Loucy (cell line): ENCODE results near the gene IL16.

Experiments used
- H2AFZ ChIP-seq: fragments of 200-600 bp; sonication (generic); 2 replicates; pipeline ENCODE4 v1.6.0; 2016; ENCODE audit warnings: antibody characterized with exemption, mild to moderate bottlenecking, low read length, moderate library complexity
- H3F3A ChIP-seq: fragments of 200-600 bp; 2 replicates; pipeline ENCODE4 v1.6.0; 2016; ENCODE audit warnings: antibody characterized with exemption, low read depth, mild to moderate bottlenecking
- H3K27me3 ChIP-seq: fragments of 200-600 bp; sonication (generic); 2 replicates; pipeline ENCODE4 v1.6.1; 2014; ENCODE audit warnings: low read length, mild to moderate bottlenecking; ENCODE audit not compliant: insufficient read depth, poor library complexity, severe bottlenecking
- H3K36me3 ChIP-seq: fragments of 200-600 bp; sonication (generic); 2 replicates; pipeline ENCODE4 v1.6.1; 2016; ENCODE audit warnings: low read length; ENCODE audit not compliant: insufficient read depth
- H3K4me1 ChIP-seq: fragments of 200-600 bp; sonication (generic); 2 replicates; pipeline ENCODE4 v1.5.1; 2014; ENCODE audit warnings: low read length, mild to moderate bottlenecking; ENCODE audit not compliant: insufficient read depth, poor library complexity, severe bottlenecking
- H3K4me2 ChIP-seq: fragments of 200-600 bp; sonication (generic); 2 replicates; pipeline ENCODE4 v1.6.0; 2014; ENCODE audit warnings: antibody characterized with exemption, low read length, low read depth, mild to moderate bottlenecking; ENCODE audit not compliant: poor library complexity, severe bottlenecking
- H3K4me3 ChIP-seq: fragments of 200-600 bp; sonication (generic); 2 replicates; pipeline ENCODE4 v1.5.1; 2014; ENCODE audit warnings: low read length, mild to moderate bottlenecking, mixed read lengths; ENCODE audit not compliant: poor library complexity, severe bottlenecking
- H3K79me2 ChIP-seq: fragments of 200-600 bp; sonication (generic); 2 replicates; pipeline ENCODE4 v1.6.1; 2014; ENCODE audit warnings: low read length; ENCODE audit not compliant: insufficient read depth
- H3K9ac ChIP-seq: fragments of 200-600 bp; sonication (generic); 2 replicates; pipeline ENCODE4 v1.6.0; 2014; ENCODE audit warnings: mild to moderate bottlenecking, low read depth, low read length, moderate library complexity; ENCODE audit not compliant: poor library complexity, severe bottlenecking
- H3K9me2 ChIP-seq: fragments of 200-600 bp; sonication (generic); replicated peaks from 2 replicates; pipeline ENCODE4 v1.6.1; 2016; ENCODE audit warnings: low read depth, low read length, mixed read lengths
- H3K9me3 ChIP-seq: fragments of 200-600 bp; sonication (generic); 2 replicates; pipeline ENCODE4 v1.6.1; 2014; ENCODE audit warnings: mild to moderate bottlenecking, antibody characterized with exemption, low read length, low read depth; ENCODE audit not compliant: insufficient read depth
- H4K20me1 ChIP-seq: fragments of 200-600 bp; sonication (generic); 2 replicates; pipeline ENCODE4 v1.6.0; 2014; ENCODE audit warnings: antibody characterized with exemption, low read length, mild to moderate bottlenecking; ENCODE audit not compliant: insufficient read depth, poor library complexity, severe bottlenecking
- EZH2phosphoT487 ChIP-seq: fragments of 200-600 bp; IDR thresholded peaks from 2 replicates; pipeline ENCODE4 v1.6.1; 2018; ENCODE audit warnings: antibody characterized with exemption, mild to moderate bottlenecking, moderate library complexity, borderline replicate concordance
- TF ChIP-seq, protein P1 (sequence below): fragments of 200-600 bp; sonication (generic); conservative IDR thresholded peaks from 2 replicates; pipeline ENCODE4 v1.5.1; 2014; ENCODE audit warnings: mild to moderate bottlenecking, antibody characterized with exemption, low read length

The IL16 gene

DNA sequence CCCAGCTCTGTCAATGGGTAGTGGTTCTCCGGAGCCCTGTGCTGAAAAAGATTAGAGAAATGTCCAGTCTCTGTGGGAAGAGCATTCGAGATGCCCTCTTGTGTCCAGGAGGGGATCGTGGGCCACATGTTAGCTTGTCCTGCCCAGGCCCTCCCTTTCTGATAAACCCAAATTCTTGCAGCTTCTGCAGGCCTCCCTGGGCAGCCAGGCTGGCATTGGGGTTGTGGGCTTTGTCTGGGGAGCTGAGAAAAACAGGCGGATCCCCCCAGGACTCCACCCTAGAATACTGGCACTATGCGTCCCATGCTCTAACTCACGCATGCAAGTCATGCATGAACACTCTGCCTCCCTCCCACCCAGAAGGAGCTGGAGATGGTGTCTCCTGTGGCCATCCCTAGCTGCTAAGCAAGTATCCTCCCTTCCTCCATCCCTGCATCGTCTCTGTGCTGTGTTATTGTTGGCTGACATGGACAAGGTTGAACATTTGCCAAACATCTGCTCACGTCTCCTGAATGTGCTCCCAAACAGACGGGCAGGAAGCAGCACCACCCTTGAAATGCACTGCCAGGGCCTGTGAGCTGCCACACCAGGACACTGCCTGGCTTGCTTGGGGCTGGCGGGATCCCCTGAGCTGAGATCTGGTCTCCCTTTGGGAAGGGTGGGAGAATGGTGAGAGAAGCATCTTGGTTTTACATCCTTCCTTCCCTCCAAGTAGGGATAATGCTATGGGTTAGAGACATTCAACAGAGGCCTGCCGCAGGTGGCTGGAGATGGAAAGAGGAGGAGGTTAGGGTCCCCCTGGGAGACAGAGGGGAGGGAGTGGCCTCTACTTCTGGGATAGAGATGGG, 36.1 kb upstream of the IL16 start:
- Histone ChIP-seq H3K27me3 (no peaks in the 10 kb centered on the region), H3K9me2 (no peaks in the 10 kb centered on the region), H3K9ac (no peak overlapping the region), H3F3A (no peaks in the 10 kb centered on the region), H3K9me3 (no peaks in the 10 kb centered on the region), H2AFZ (no peak overlapping the region), H3K4me1 (peaks cover 18% of the 10 kb centered on the region), H3K4me3 (no peak overlapping the region), H3K36me3 (no peaks in the 10 kb centered on the region), H3K4me2 (no peak overlapping the region), H3K79me2 (no peaks in the 10 kb centered on the region), H4K20me1 (no peaks in the 10 kb centered on the region)
- TF ChIP-seq, protein P1, sequence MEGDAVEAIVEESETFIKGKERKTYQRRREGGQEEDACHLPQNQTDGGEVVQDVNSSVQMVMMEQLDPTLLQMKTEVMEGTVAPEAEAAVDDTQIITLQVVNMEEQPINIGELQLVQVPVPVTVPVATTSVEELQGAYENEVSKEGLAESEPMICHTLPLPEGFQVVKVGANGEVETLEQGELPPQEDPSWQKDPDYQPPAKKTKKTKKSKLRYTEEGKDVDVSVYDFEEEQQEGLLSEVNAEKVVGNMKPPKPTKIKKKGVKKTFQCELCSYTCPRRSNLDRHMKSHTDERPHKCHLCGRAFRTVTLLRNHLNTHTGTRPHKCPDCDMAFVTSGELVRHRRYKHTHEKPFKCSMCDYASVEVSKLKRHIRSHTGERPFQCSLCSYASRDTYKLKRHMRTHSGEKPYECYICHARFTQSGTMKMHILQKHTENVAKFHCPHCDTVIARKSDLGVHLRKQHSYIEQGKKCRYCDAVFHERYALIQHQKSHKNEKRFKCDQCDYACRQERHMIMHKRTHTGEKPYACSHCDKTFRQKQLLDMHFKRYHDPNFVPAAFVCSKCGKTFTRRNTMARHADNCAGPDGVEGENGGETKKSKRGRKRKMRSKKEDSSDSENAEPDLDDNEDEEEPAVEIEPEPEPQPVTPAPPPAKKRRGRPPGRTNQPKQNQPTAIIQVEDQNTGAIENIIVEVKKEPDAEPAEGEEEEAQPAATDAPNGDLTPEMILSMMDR: no peak
- no peak for TF ChIP-seq EZH2phosphoT487

GRCh38 chr15:81161160-81161673, 35.5 kb upstream of the IL16 start:
- H3K9me3 ChIP-seq: no peaks in the 10 kb centered on the region
- H4K20me1 ChIP-seq: no peaks in the 10 kb centered on the region
- H3K9me2 ChIP-seq: no peaks in the 10 kb centered on the region
- no peaks in the 10 kb centered on the region for H3K79me2 ChIP-seq
- H3K36me3 ChIP-seq: no peaks in the 10 kb centered on the region
- H3K27me3 ChIP-seq: no peaks in the 10 kb centered on the region
- H3K9ac ChIP-seq: no peak overlapping the region
- TF ChIP-seq, protein P1: no peak
- no peak for TF ChIP-seq EZH2phosphoT487
- peaks cover 16% of the 10 kb centered on the region for H3K4me1 ChIP-seq
- H3F3A ChIP-seq: no peaks in the 10 kb centered on the region
- H3K4me2 ChIP-seq: peak overlapping the region; percentile 35
- no peak overlapping the region for H2AFZ ChIP-seq
- no peak overlapping the region for H3K4me3 ChIP-seq

- H3K36me3 ChIP-seq: no peaks in the 10 kb centered on the region
- no peaks in the 10 kb centered on the region for H3K79me2 ChIP-seq
- H3K4me1 ChIP-seq: peaks cover 16% of the 10 kb centered on the region
- H2AFZ ChIP-seq: no peak overlapping the region
- H3K9ac ChIP-seq: no peak overlapping the region
- H4K20me1 ChIP-seq: no peaks in the 10 kb centered on the region
- TF ChIP-seq, protein P1: no peak
- TF ChIP-seq EZH2phosphoT487: no peak
- no peaks in the 10 kb centered on the region for H3K27me3 ChIP-seq
- H3K4me3 ChIP-seq: no peak overlapping the region
- H3K9me2 ChIP-seq: no peaks in the 10 kb centered on the region
- no peaks in the 10 kb centered on the region for H3K9me3 ChIP-seq
- peak overlapping the region; percentile 35 for H3K4me2 ChIP-seq
- no peaks in the 10 kb centered on the region for H3F3A ChIP-seq
Measured at GRCh38 chr15:81161851-81162250, 34.8 kb upstream of the IL16 start.
